IMR-90 (cell line): ENCODE measurements around the gene METTL21C. TPM values are rescaled to one million over a fixed set of nuclear protein-coding genes. Genes with fewer than 3 reads are reported as not detected.

Experiments
- ATAC-seq: fragments of 200-7000 bp; cut with Tn5 transposase; 2 replicates; pipeline ENCODE4 v1.9.1; 2020; ENCODE audit warnings: low read depth, mild to moderate bottlenecking, moderate library complexity
- BruUV-seq: library from RNA; stranded (reverse); fragments of 400-500 nt; replicated peaks from 2 replicates; lab custom pipeline; 2021; lab: Mats Ljungman, UMichigan
- CTCF ChIA-PET: fragments of 300-600 bp; formaldehyde crosslinking; extraction: SDS; loops from one replicate; lab custom pipeline; 2021; ENCODE audit warnings: antibody characterized with exemption; lab: Yijun Ruan, JAX
- POLR2A ChIA-PET: fragments of 300-600 bp; sonication (Branson Sonifier 250); formaldehyde crosslinking; loops from one replicate; lab custom pipeline; 2022; ENCODE audit warnings: antibody characterized with exemption; ENCODE audit not compliant: unreplicated experiment; lab: Charles Lee
- DNase-seq: peaks from one replicate; pipeline ENCODE4 v3.0.0; 2013
- H2AFZ ChIP-seq: replicated peaks from 2 replicates; pipeline ENCODE3; 2013; ENCODE audit warnings: low read length, mild to moderate bottlenecking; ENCODE audit not compliant: poor library complexity
- H2AK5ac ChIP-seq: 2 replicates; pipeline ENCODE4 v1.6.1; 2013; ENCODE audit warnings: low read depth, low read length, inconsistent platforms
- H2AK9ac ChIP-seq: replicated peaks from 2 replicates; pipeline ENCODE3; 2013; ENCODE audit warnings: mild to moderate bottlenecking, low read depth, low read length, moderate library complexity; ENCODE audit not compliant: poor library complexity
- H2BK120ac ChIP-seq: 2 replicates; pipeline ENCODE4 v1.6.1; 2013; ENCODE audit warnings: low read depth, low read length, inconsistent platforms
- H2BK15ac ChIP-seq: 3 replicates; pipeline ENCODE4 v1.6.1; 2013; ENCODE audit warnings: low read depth, low read length, inconsistent platforms
- H2BK20ac ChIP-seq: 2 replicates; pipeline ENCODE4 v1.6.1; 2013; ENCODE audit warnings: low read depth, mild to moderate bottlenecking, inconsistent platforms, low read length, moderate library complexity
- H2BK5ac ChIP-seq: 2 replicates; pipeline ENCODE4 v1.6.1; 2013; ENCODE audit warnings: mild to moderate bottlenecking, low read depth, low read length, inconsistent platforms; ENCODE audit not compliant: poor library complexity, severe bottlenecking
- H3K14ac ChIP-seq: replicated peaks from 2 replicates; pipeline ENCODE4 v1.6.1; 2013; ENCODE audit warnings: low read depth, low read length, inconsistent platforms
- H3K18ac ChIP-seq: 2 replicates; pipeline ENCODE4 v1.6.1; 2013; ENCODE audit warnings: low read depth, low read length, control low read depth
- H3K23ac ChIP-seq: 2 replicates; pipeline ENCODE4 v1.6.1; 2013; ENCODE audit warnings: low read depth, low read length, inconsistent platforms
- H3K27ac ChIP-seq: 2 replicates; pipeline ENCODE4 v1.5.1; 2013; ENCODE audit warnings: mild to moderate bottlenecking, control low read depth, low read length; ENCODE audit not compliant: insufficient read depth
- H3K27me3 ChIP-seq: 2 replicates; pipeline ENCODE4 v1.6.1; 2013; ENCODE audit warnings: low read length; ENCODE audit not compliant: control insufficient read depth, insufficient read depth
- H3K36me3 ChIP-seq: 2 replicates; pipeline ENCODE4 v1.6.1; 2013; ENCODE audit warnings: low read length, mixed read lengths; ENCODE audit not compliant: control insufficient read depth, insufficient read depth
- H3K4ac ChIP-seq: 2 replicates; pipeline ENCODE4 v1.6.1; 2013; ENCODE audit warnings: low read depth, low read length, inconsistent platforms
- H3K4me1 ChIP-seq: 2 replicates; pipeline ENCODE4 v1.6.1; 2013; ENCODE audit warnings: low read length, mixed read lengths; ENCODE audit not compliant: control insufficient read depth, insufficient read depth
- H3K4me2 ChIP-seq: 2 replicates; pipeline ENCODE4 v1.6.1; 2013; ENCODE audit warnings: low read depth, mild to moderate bottlenecking, control low read depth, low read length, moderate library complexity
- H3K4me3 ChIP-seq: 2 replicates; pipeline ENCODE4 v1.5.1; 2013; ENCODE audit warnings: low read depth, mild to moderate bottlenecking, control low read depth, low read length, moderate library complexity; ENCODE audit not compliant: insufficient read depth
- H3K56ac ChIP-seq: 2 replicates; pipeline ENCODE4 v1.6.1; 2013; ENCODE audit warnings: low read length, inconsistent platforms; ENCODE audit not compliant: insufficient read depth; ENCODE audit errors: extremely low read depth
- H3K79me1 ChIP-seq, 2 experiments: 2 replicates each; pipeline ENCODE4 v1.6.1; 2013; ENCODE audit warnings: low read length in 2 of 2, inconsistent platforms in 1 of 2, low read depth in 1 of 2
- H3K9ac ChIP-seq: 2 replicates; pipeline ENCODE4 v1.6.1; 2013; ENCODE audit warnings: low read depth, low read length, control low read depth
- H3K9me1 ChIP-seq: 2 replicates; pipeline ENCODE4 v1.6.1; 2013; ENCODE audit warnings: low read length, inconsistent platforms; ENCODE audit not compliant: insufficient read depth
- H3K9me3 ChIP-seq: 2 replicates; pipeline ENCODE4 v1.6.1; 2013; ENCODE audit warnings: low read length; ENCODE audit not compliant: control insufficient read depth, insufficient read depth
- H4K20me1 ChIP-seq: 2 replicates; pipeline ENCODE4 v1.6.1; 2013; ENCODE audit warnings: low read length, inconsistent platforms; ENCODE audit not compliant: insufficient read depth
- H4K5ac ChIP-seq: 2 replicates; pipeline ENCODE4 v1.6.1; 2013; ENCODE audit warnings: mild to moderate bottlenecking, low read depth, low read length, control low read depth
- H4K8ac ChIP-seq, 2 experiments: 2 replicates each; pipeline ENCODE4 v1.6.1; 2013; ENCODE audit warnings: low read depth in 2 of 2, low read length in 2 of 2, control low read depth in 1 of 2, inconsistent platforms in 1 of 2
- H4K91ac ChIP-seq: 2 replicates; pipeline ENCODE4 v1.6.1; 2013; ENCODE audit warnings: low read depth, low read length, inconsistent platforms; ENCODE audit not compliant: insufficient read depth
- CEBPB ChIP-seq: IDR thresholded peaks from 2 replicates; pipeline ENCODE4 v1.6.1; 2012; ENCODE audit warnings: low read depth, low read length, improper control_type of control experiment
- CHD1 ChIP-seq: IDR thresholded peaks from 2 replicates; pipeline ENCODE4 v1.6.1; 2012; ENCODE audit warnings: low read depth, low read length, improper control_type of control experiment
- CTCF ChIP-seq: conservative IDR thresholded peaks from 2 replicates; pipeline ENCODE4 v1.5.1; 2012; ENCODE audit warnings: mild to moderate bottlenecking, low read depth, low read length, improper control_type of control experiment
- FOS ChIP-seq: fragments of 150-350 bp; IDR thresholded peaks from 2 replicates; pipeline ENCODE4 v1.6.1; 2016; ENCODE audit warnings: low read depth, low read length
- MAFK ChIP-seq: IDR thresholded peaks from 2 replicates; pipeline ENCODE4 v1.6.1; 2012; ENCODE audit warnings: low read depth, low read length, improper control_type of control experiment
- MAZ ChIP-seq: IDR thresholded peaks from 2 replicates; pipeline ENCODE4 v1.6.1; 2012; ENCODE audit warnings: low read depth, mild to moderate bottlenecking, low read length, improper control_type of control experiment, moderate library complexity, borderline replicate concordance
- NFE2L2 ChIP-seq: fragments of 150-350 bp; IDR thresholded peaks from 2 replicates; pipeline ENCODE4 v1.6.1; 2016; ENCODE audit warnings: low read depth, mild to moderate bottlenecking, low read length
- POLR2A ChIP-seq: IDR thresholded peaks from 2 replicates; pipeline ENCODE4 v1.6.1; 2012; ENCODE audit warnings: mild to moderate bottlenecking, low read depth, low read length
- RCOR1 ChIP-seq: IDR thresholded peaks from 2 replicates; pipeline ENCODE4 v1.6.1; 2012; ENCODE audit warnings: mild to moderate bottlenecking, low read length, improper control_type of control experiment; ENCODE audit not compliant: insufficient replicate concordance
- WGBS, 2 experiments: methylation state at CpG; one replicate each; pipeline versions ENCODE4 v1.1.5 to v1.1.7; 2013; ENCODE audit warnings: missing lambda C conversion rate in 2 of 2; ENCODE audit not compliant: insufficient read length in 1 of 2; ENCODE audit errors: extremely low coverage in 2 of 2; 5-methylcytosine and 5-hydroxymethylcytosine counted together
- dilution Hi-C: fragments of 300-500 bp; cut with HindIII; formaldehyde crosslinking; loops from one replicate; pipeline ENCODE4 v1.14.3; 2018; ENCODE audit warnings: low sequenced_read_pairs; ENCODE audit not compliant: unreplicated experiment
- in situ Hi-C: fragments of 300-500 bp; cut with MboI; formaldehyde crosslinking; loops from 3 replicates; pipeline ENCODE4 v1.14.3; 2019; ENCODE audit warnings: low sequenced_read_pairs, inconsistent platforms, mixed read lengths
- intact Hi-C: fragments of 100-400 bp; cut with micrococcal nuclease; formaldehyde crosslinking; loops from 2 replicates; pipeline ENCODE4 v1.10.0; 2022
- polyA plus RNA-seq, 3 experiments: library from polyadenylated mRNA; depleted of rRNA; stranded (reverse); fragments of >200 nt; gene quantifications; 2 replicates each; pipeline ENCODE4 v1.2.3, GENCODE V29; 2012; ENCODE audit warnings: low replicate concordance in 1 of 3
- total RNA-seq: library from RNA; depleted of rRNA; stranded (reverse); fragments of >200 nt; gene quantifications from 2 replicates; pipeline ENCODE4 v1.2.3, GENCODE V29; 2012

The METTL21C gene
- total and polyA plus RNA-seq, 2 of the 4 experiments (the other 2 are of a cell fraction): not detected

- 0 out of 2 replicates have a peak, but pooled peaks cover 2% of the 10 kb centered on the region for H3K9me3 ChIP-seq
- CTCF ChIA-PET: interaction anchor here (0.7 to 1.5 kb wide), 4 partner anchors 14 to 90 kb away, joined by 3 to 6 read pairs (median 4); no protein-coding TSS in a partner anchor
- peaks cover 20% of the 10 kb centered on the region for H3K36me3 ChIP-seq
- H3K18ac ChIP-seq: no peak overlapping the region
- no peaks in the 10 kb centered on the region for H3K27me3 ChIP-seq
- H3K23ac ChIP-seq: no peak overlapping the region
- no peaks in the 10 kb centered on the region for H3K4me1 ChIP-seq
- no peak overlapping the region for H2AK9ac ChIP-seq
- TF ChIP-seq MAZ (no peak), MAFK (no peak), POLR2A (no peak), RCOR1 (no peak), NFE2L2 (no peak), CHD1 (no peak), CEBPB (no peak), FOS (no peak), CTCF (no peak)
- H3K4ac ChIP-seq: no peak overlapping the region
- H4K20me1 ChIP-seq: no peaks in the 10 kb centered on the region
- in situ Hi-C loops (no loop called here), dilution Hi-C loops (no loop called here), intact Hi-C loops (loop anchor here (5.0 kb wide), 1 partner anchor 61 kb away; no protein-coding TSS in a partner anchor)
- no peak overlapping the region for H2BK20ac ChIP-seq
- no peak overlapping the region for H3K4me3 ChIP-seq
- POLR2A ChIA-PET: no interaction called here
- H4K91ac ChIP-seq: no peak overlapping the region
- H2BK15ac ChIP-seq: no peak overlapping the region
- no peaks in the 10 kb centered on the region for H3K9me1 ChIP-seq
- H2AFZ ChIP-seq: no peak overlapping the region
- no peak overlapping the region for H3K56ac ChIP-seq
- WGBS, 2 experiments: no CpG with 5 or more reads among the region's 5 CpGs
- no peak overlapping the region for H2AK5ac ChIP-seq
- H3K27ac ChIP-seq: no peak overlapping the region
- no peak overlapping the region for H4K5ac ChIP-seq
- H3K9ac ChIP-seq: no peak overlapping the region
- no peaks in the 10 kb centered on the region for H3K79me1 ChIP-seq
- no peak overlapping the region for H4K8ac ChIP-seq
- ATAC-seq (no peak), DNase-seq (no peak)
- no peak overlapping the region for H2BK120ac ChIP-seq
- H3K14ac ChIP-seq: no peak overlapping the region
- BruUV-seq: no TSS peak
- H3K4me2 ChIP-seq: no peak overlapping the region
- H2BK5ac ChIP-seq: no peak overlapping the region
Observed at GRCh38 chr13:102678339-102679107, 16.3 kb downstream of the METTL21C start.
